Esophagus muscularis mucosa (tissue), 4 donors: ENCODE measurements around the gene ZNF22. TPM values are rescaled to one million over a fixed set of nuclear protein-coding genes. Genes with fewer than 3 reads are reported as not detected.

Experiments used
- DNase-seq: peaks from one replicate; pipeline ENCODE4 v3.0.0-alpha.2; 2017; ENCODE audit errors: extremely low spot score
- H3K27ac ChIP-seq, 4 donors: fragments of 200-600 bp; sonication (generic); replicated peaks in 1 of 4; 1 replicate in 3 of 4; 2 replicates in 1 of 4; pipeline ENCODE4 v1.5.1; 2016 to 2019; ENCODE audit warnings: mild to moderate bottlenecking in 1 of 4
- H3K27me3 ChIP-seq, 4 donors: fragments of 200-600 bp; sonication (generic); one replicate each; pipeline versions ENCODE4 v1.5.1 to v1.6.0; 2016 to 2019
- H3K36me3 ChIP-seq, 4 donors: fragments of 200-600 bp; sonication (generic); one replicate each; pipeline ENCODE4 v1.5.1; 2016 to 2019
- H3K4me1 ChIP-seq, 4 donors: fragments of 200-600 bp; sonication (generic); one replicate each; pipeline ENCODE4 v1.5.1; 2016 to 2019
- H3K4me3 ChIP-seq, 4 donors: fragments of 200-600 bp; sonication (generic); 1 replicate in 2 of 4; 2 replicates in 2 of 4; pipeline ENCODE4 v1.5.1; 2016 to 2019; ENCODE audit warnings: mild to moderate bottlenecking in 4 of 4, moderate library complexity in 1 of 4
- H3K9me3 ChIP-seq, 4 donors: fragments of 200-600 bp; sonication (generic); 1 replicate in 3 of 4; 2 replicates in 1 of 4; pipeline ENCODE4 v1.5.1; 2016 to 2019
- EP300 ChIP-seq: sonication (generic); formaldehyde crosslinking; IDR thresholded peaks from one replicate; pipeline ENCODE4 v1.6.1; 2017; ENCODE audit warnings: antibody characterized with exemption
- POLR2A ChIP-seq: fragments of 450-650 bp; IDR thresholded peaks from one replicate; pipeline ENCODE4 v1.6.1; 2017; ENCODE audit warnings: antibody characterized with exemption, moderate library complexity, mild to moderate bottlenecking, low read depth
- POLR2AphosphoS5 ChIP-seq, 2 donors: sonication (generic); formaldehyde crosslinking; IDR thresholded peaks; one replicate each; pipeline ENCODE4 v1.6.1; 2017; ENCODE audit warnings: antibody characterized with exemption in 2 of 2
- WGBS: methylation state at CpG from one replicate; pipeline ENCODE4 v1.1.5; 2018; 5-methylcytosine and 5-hydroxymethylcytosine counted together
- intact Hi-C: fragments of 100-400 bp; cut with DNase I; formaldehyde crosslinking; loops from one replicate; pipeline ENCODE4 v1.15.1; 2023
- total RNA-seq, 4 donors: library from RNA; depleted of rRNA; stranded (reverse); fragments of >200 nt; gene quantifications; one replicate each; pipeline versions ENCODE4 v1.1.0 to v1.2.1, GENCODE V29; 2016
- TF ChIP-seq, protein P1 (sequence below), 3 experiments: fragments of 200-600 bp in 2 of 3; fragments of 450-650 bp in 1 of 3; sonication (generic) in 2 of 3; IDR thresholded peaks; one replicate each; pipeline ENCODE4 v1.5.1; 2017 to 2019; ENCODE audit warnings: antibody characterized with exemption in 3 of 3, mild to moderate bottlenecking in 2 of 3, moderate library complexity in 1 of 3

ZNF22 gene
- total RNA-seq, 4 donors from 2014 or later, result 17.5 to 24.4 (median 19.5) TPM

GRCh38 chr10:44970812-44971395 lies 29.8 kb upstream of the ZNF22 start:
- Histone ChIP-seq H3K27me3 (no peaks in the 10 kb centered on the region), H3K4me3 (no peak overlapping the region), H3K9me3 (no peaks in the 10 kb centered on the region), H3K36me3 (peaks cover 9 to 39% (median 32%) of the 10 kb centered on the region in 4 donors), H3K4me1 (peaks cover 60 to 76% (median 65%) of the 10 kb centered on the region in 4 donors), H3K27ac (no peak overlapping the region)
- 89% methylated on average over 8 of the region's 8 CpGs for WGBS
- intact Hi-C loops, result loop anchor here (10.0 kb wide), 1 partner anchor 96 kb away; no protein-coding TSS in a partner anchor
- no peak for DNase-seq
- TF ChIP-seq, protein P1, sequence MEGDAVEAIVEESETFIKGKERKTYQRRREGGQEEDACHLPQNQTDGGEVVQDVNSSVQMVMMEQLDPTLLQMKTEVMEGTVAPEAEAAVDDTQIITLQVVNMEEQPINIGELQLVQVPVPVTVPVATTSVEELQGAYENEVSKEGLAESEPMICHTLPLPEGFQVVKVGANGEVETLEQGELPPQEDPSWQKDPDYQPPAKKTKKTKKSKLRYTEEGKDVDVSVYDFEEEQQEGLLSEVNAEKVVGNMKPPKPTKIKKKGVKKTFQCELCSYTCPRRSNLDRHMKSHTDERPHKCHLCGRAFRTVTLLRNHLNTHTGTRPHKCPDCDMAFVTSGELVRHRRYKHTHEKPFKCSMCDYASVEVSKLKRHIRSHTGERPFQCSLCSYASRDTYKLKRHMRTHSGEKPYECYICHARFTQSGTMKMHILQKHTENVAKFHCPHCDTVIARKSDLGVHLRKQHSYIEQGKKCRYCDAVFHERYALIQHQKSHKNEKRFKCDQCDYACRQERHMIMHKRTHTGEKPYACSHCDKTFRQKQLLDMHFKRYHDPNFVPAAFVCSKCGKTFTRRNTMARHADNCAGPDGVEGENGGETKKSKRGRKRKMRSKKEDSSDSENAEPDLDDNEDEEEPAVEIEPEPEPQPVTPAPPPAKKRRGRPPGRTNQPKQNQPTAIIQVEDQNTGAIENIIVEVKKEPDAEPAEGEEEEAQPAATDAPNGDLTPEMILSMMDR (IDR thresholded peaks at IDR 0.05), result no peak
- TF ChIP-seq POLR2AphosphoS5 (IDR thresholded peaks at IDR 0.05) (no peak), POLR2A (no peak), EP300 (no peak)

- Histone ChIP-seq H3K4me3 (no peak overlapping the region), H3K9me3 (no peaks in the 10 kb centered on the region), H3K27ac (no peak overlapping the region), H3K27me3 (no peaks in the 10 kb centered on the region), H3K4me1 (peaks cover 59 to 76% (median 65%) of the 10 kb centered on the region in 4 donors), H3K36me3 (peaks cover 9 to 44% (median 34%) of the 10 kb centered on the region in 4 donors)
- no peak for DNase-seq
- no peak for TF ChIP-seq POLR2AphosphoS5 (IDR thresholded peaks at IDR 0.05)
- TF ChIP-seq POLR2A, result no peak
- TF ChIP-seq, protein P1 (IDR thresholded peaks at IDR 0.05), result no peak
- no peak for TF ChIP-seq EP300
- intact Hi-C loops, result loop anchor here (10.0 kb wide), 1 partner anchor 97 kb away; no protein-coding TSS in a partner anchor
- WGBS, result 95% methylated on average over 9 of the region's 11 CpGs
Measured at GRCh38 chr10:44971434-44971833, 29.3 kb upstream of the ZNF22 start.

DNA sequence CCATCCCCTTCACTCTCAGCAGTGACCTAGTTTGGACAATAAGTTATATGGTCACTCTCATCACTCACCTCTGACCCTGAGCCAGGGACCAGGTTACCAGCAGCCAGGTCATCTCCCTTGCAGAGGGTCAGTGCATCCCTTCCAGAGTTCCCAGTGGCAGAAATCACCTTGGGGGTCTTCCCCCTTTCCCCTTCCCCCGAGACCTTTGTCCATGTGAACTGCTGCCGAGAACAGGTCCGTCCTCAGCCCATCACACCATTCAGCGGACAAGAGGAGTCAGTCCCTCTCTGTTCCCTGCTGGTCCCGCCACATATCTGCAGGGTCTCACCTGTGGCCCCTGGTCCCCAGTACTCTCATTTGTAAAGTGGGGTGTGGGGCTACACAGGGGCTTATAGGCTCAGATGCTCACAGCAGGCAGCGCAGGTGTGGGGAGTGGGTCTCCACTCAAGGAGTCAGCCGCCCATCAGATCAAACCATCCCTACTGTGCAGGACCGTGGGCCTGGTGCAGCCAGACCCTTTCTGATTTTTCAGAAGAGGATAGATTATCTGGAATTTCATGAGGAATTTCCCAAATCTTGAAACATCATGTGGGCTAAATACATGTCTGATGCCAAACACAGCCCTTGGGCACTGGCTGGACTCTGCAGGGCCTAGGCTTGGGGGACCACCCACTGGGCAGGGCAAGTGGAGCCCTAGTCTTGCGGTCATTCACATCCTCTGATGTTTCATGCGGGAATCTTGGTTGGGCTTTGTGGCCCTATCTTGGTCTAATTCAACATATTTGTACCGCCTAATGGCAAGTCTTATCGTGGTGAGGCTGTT lies 28.6 kb upstream of the ZNF22 start:
- intact Hi-C loops, result loop anchor here (10.0 kb wide), 1 partner anchor 97 kb away; no protein-coding TSS in a partner anchor
- TF ChIP-seq POLR2AphosphoS5 (IDR thresholded peaks at IDR 0.05), result no peak
- no peak for TF ChIP-seq EP300
- TF ChIP-seq, protein P1 (IDR thresholded peaks at IDR 0.05), result no peak
- no peak for TF ChIP-seq POLR2A
- Histone ChIP-seq H3K27ac (peak overlapping the region in 3 of 4 donors; percentile 88 to 92 (median 90)), H3K9me3 (no peaks in the 10 kb centered on the region), H3K27me3 (no peaks in the 10 kb centered on the region), H3K4me3 (no peak overlapping the region), H3K36me3 (peaks cover 9 to 51% (median 37%) of the 10 kb centered on the region in 4 donors), H3K4me1 (peaks cover 55 to 77% (median 65%) of the 10 kb centered on the region in 4 donors)
- 93% methylated on average over 11 of the region's 12 CpGs for WGBS
- DNase-seq, result no peak

GRCh38 chr10:44972874-44973306 lies 27.8 kb upstream of the ZNF22 start:
- Histone ChIP-seq H3K36me3 (peaks cover 9 to 58% (median 41%) of the 10 kb centered on the region in 4 donors), H3K27me3 (no peaks in the 10 kb centered on the region), H3K4me3 (no peak overlapping the region), H3K9me3 (no peaks in the 10 kb centered on the region), H3K4me1 (peaks cover 48 to 77% (median 65%) of the 10 kb centered on the region in 4 donors), H3K27ac (peak overlapping the region; percentile 88 to 92 (median 90))
- TF ChIP-seq EP300 (no peak), POLR2AphosphoS5 (IDR thresholded peaks at IDR 0.05) (no peak), POLR2A (no peak)
- TF ChIP-seq, protein P1 (IDR thresholded peaks at IDR 0.05), result no peak
- no peak for DNase-seq
- 88% methylated on average over 2 of the region's 6 CpGs for WGBS
- intact Hi-C loops, result loop anchor here (10.0 kb wide), 1 partner anchor 98 kb away; no protein-coding TSS in a partner anchor
